ENCODE results near the gene GARIN5A. TPM values are rescaled to one million over a fixed set of nuclear protein-coding genes. Genes with fewer than 3 reads are reported as not detected.
A peak's percentile ranks its signal among the peaks of the same experiment; 100 is the strongest.

GARIN5A gene
- total and polyA plus RNA-seq, 2 of the 8 experiments (the other 6 are each of a cell fraction or from before 2014, with no cell fraction given) = 9.1 to 18.5 TPM

DNA sequence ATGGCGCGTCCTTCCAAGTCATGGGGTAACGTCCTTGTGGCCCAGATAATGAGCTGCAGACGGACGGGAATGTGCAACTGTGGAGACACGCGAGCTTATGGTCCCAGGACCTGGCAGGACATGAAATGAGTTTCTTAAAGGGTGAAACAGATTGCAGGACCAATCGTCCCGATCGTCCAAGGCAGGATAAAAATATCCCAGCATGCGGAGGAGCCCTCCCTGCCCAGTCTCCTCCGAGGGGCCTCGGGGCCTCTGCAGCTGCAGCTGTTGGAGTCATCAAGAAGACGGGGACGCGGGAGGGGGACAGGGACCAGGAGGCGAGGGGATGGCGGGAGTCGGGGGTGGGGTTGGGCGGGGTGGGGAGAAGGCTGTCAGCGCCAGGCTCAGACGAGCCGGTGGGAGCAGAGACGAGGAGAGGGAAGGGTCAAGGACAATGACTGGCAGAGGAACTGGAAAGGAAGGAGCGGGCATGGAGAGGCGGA is 14.4 kb upstream of the GARIN5A start:
- H3K56ac ChIP-seq (replicated peaks; ENCODE audit: insufficient read length, low read depth, low read length) = no peak overlapping the region
- ChIA-PET CTCF (ENCODE audit: partially characterized antibody) (interaction anchor here (0.6 to 2.2 kb wide), 6 partner anchors 12 to 259 kb away, joined by 3 to 7 read pairs (median 6); no protein-coding TSS in a partner anchor), POLR2A (ENCODE audit: partially characterized antibody) (interaction anchor here (1.2 to 2.7 kb wide), 3 partner anchors 9 to 15 kb away, joined by 3 to 12 read pairs (median 7); partner anchors contain the start of genes EMC10 and GARIN5A)
- TF ChIP-seq BACH1 (IDR thresholded peaks at IDR 0.05; ENCODE audit: low read length) = no peak
- no peak for TF ChIP-seq NRF1 (IDR thresholded peaks at IDR 0.05; ENCODE audit: low read depth, low read length)
- no peak for TF ChIP-seq POU5F1 (IDR thresholded peaks at IDR 0.05; ENCODE audit: low read depth, low read length)
- TF ChIP-seq RAD21 (IDR thresholded peaks at IDR 0.05 in 1 of 2, conservative IDR thresholded peaks at IDR 0.05 in 1 of 2; ENCODE audit: low read depth in 2 of 2, low read length in 2 of 2) = no peak
- no peak for TF ChIP-seq SIRT6 (IDR thresholded peaks at IDR 0.05; ENCODE audit: low read length)
- no peak for TF ChIP-seq HDAC6 (IDR thresholded peaks at IDR 0.05; ENCODE audit: low read depth, low read length)
- TF ChIP-seq SIN3A (conservative IDR thresholded peaks at IDR 0.05 in 1 of 2, IDR thresholded peaks at IDR 0.05 in 1 of 2; ENCODE audit: low read depth in 1 of 2, low read length in 2 of 2) = no peak
- TF ChIP-seq, protein P1, sequence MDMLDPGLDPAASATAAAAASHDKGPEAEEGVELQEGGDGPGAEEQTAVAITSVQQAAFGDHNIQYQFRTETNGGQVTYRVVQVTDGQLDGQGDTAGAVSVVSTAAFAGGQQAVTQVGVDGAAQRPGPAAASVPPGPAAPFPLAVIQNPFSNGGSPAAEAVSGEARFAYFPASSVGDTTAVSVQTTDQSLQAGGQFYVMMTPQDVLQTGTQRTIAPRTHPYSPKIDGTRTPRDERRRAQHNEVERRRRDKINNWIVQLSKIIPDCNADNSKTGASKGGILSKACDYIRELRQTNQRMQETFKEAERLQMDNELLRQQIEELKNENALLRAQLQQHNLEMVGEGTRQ (IDR thresholded peaks at IDR 0.05; ENCODE audit: low read length) = no peak
- TF ChIP-seq TBP (IDR thresholded peaks at IDR 0.05; ENCODE audit: low read depth, low read length) = no peak

More for the DNA sequence above, 14.4 kb upstream of the GARIN5A start:
- Histone ChIP-seq H3K23ac (ENCODE audit: insufficient read length) (no peak overlapping the region), H4K20me1 (replicated peaks in 1 of 2; ENCODE audit: control insufficient read depth in 1 of 2, insufficient read depth in 2 of 2, low read length in 2 of 2) (no peaks in the 10 kb centered on the region), H2AFZ (ENCODE audit: low read length) (no peak overlapping the region), H3K36me3 (ENCODE audit: control insufficient read depth in 2 of 4, insufficient read depth in 4 of 4, low read length in 3 of 4) (0 out of 8 replicates have a peak, but pooled peaks cover 0 to 3% (median 0%) of the 10 kb centered on the region in 4 experiments), H3K23me2 (ENCODE audit: low read depth, low read length) (peaks cover 3% of the 10 kb centered on the region; the same call in 1 of the 2 replicates), H2AK5ac (ENCODE audit: low read depth, low read length) (peak overlapping the region; percentile 18; the same call in 1 of the 2 replicates), H3K79me1 (ENCODE audit: low read depth, low read length) (no peaks in the 10 kb centered on the region), H3K4me3 (ENCODE audit: extremely low read depth in 1 of 4, insufficient read depth in 2 of 4, low read depth in 3 of 4, low read length in 4 of 4) (0 out of 8 replicates have a peak overlapping the region, but pooled peaks of 1 of the 4 experiments have one; percentile 19), H3K18ac (ENCODE audit: extremely low read depth, low read length) (no peak overlapping the region), H3K27me3 (replicated peaks in 1 of 4; ENCODE audit: control insufficient read depth in 3 of 4, extremely low read depth in 1 of 4, insufficient read depth in 3 of 4, low read length in 3 of 4) (peaks cover 10 to 72% (median 56%) of the 10 kb centered on the region in 4 experiments), H3K4ac (replicated peaks; ENCODE audit: insufficient read length, low read depth, low read length) (peak overlapping the region; percentile 3), H3K4me1 (replicated peaks in 1 of 4; ENCODE audit: control insufficient read depth in 3 of 4, insufficient read depth in 4 of 4, low read length in 3 of 4) (peaks cover 0 to 17% (median 9%) of the 10 kb centered on the region in 4 experiments; a peak in 5 of 7 replicates), H4K91ac (replicated peaks; ENCODE audit: insufficient read length, low read length) (no peak overlapping the region), H3K27ac (ENCODE audit: low read depth, low read length) (no peak overlapping the region), H3K4me2 (ENCODE audit: insufficient read depth in 1 of 2, low read depth in 2 of 2, low read length in 2 of 2) (peak overlapping the region; percentile 40 to 63; a peak in 2 of 4 replicates), H3K9me3 (ENCODE audit: insufficient read depth in 2 of 2, low read depth in 1 of 2, low read length in 1 of 2) (peaks cover 8% of the 10 kb centered on the region in 2 experiments), H2BK120ac (replicated peaks; ENCODE audit: low read depth, low read length) (no peak overlapping the region), H3K79me2 (ENCODE audit: control insufficient read depth in 1 of 2, insufficient read depth in 2 of 2, low read length in 2 of 2) (no peaks in the 10 kb centered on the region), H4K8ac (ENCODE audit: extremely low read depth, insufficient read depth, low read length) (no peak overlapping the region), H2BK12ac (ENCODE audit: low read depth, low read length) (no peak overlapping the region), H4K5ac (ENCODE audit: insufficient read length, low read depth, low read length) (no peak overlapping the region), H2BK20ac (ENCODE audit: low read length) (no peak overlapping the region), H3K14ac (ENCODE audit: insufficient read length) (no peak overlapping the region), H2BK15ac (ENCODE audit: low read length) (no peak overlapping the region), H3K9ac (replicated peaks in 1 of 4; ENCODE audit: extremely low read depth in 1 of 4, low read depth in 3 of 4, low read length in 3 of 4) (no peak overlapping the region), H2BK5ac (ENCODE audit: low read depth, low read length) (no peak overlapping the region)
- 72% methylated on average over 18 of the region's 26 CpGs; no CpG with 5 or more reads in 1 of the 2 experiments for whole genome bisulfite sequencing, 2 experiments (ENCODE audit: extremely low coverage in 1 of 2, insufficient coverage in 1 of 2, insufficient read length in 1 of 2, insufficient replicate concordance in 2 of 2, low coverage in 1 of 2, low lambda C conversion rate in 2 of 2, missing lambda C conversion rate in 1 of 2)
- FAIRE-seq (no peak), DNase-seq (ENCODE audit: low read depth in 1 of 2, low spot score in 2 of 2) (no peak)
